Measurements from ENCODE around the gene GAB2. TPM values are rescaled to one million over a fixed set of nuclear protein-coding genes. Genes with fewer than 3 reads are reported as not detected.

Gene GAB2
- total RNA-seq, 1 donor from 2014 or later, result 10.9 TPM

DNA sequence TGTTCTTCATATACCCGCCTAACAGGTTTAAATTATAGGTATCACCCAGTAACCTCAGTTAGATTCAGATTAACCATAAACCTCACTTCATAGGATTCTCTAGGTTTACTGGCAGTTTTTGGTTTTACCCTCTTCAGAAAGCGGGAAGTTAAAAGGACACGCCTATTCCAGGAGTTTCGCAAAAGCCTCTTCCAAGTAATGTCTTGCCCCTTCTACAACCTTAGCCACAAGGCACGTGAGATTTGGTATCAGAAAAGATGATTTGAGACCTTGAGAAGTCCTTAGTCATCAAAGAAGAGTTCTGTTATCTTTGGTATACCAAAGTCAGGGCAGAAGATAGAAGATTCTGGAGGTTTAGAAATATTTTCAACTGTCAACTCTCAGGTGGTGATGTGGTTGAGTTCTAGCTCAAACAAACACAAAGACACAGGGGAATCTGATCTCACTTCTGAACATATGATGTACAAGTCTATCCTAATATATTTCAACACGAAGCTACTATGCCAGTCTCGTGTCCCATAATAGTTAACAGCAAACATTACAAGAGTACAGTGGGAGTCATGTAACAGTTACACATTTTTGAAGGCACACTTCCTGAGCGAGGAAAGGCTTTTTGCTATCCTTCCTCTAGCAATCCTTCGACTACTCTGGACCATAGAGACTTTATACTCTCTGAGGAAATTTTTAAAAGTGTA, 125.4 kb downstream of the GAB2 start:
- TF ChIP-seq CTCF (IDR thresholded peaks at IDR 0.05), result no peak

GRCh38 chr11:78291503-78292108, 126.0 kb downstream of the GAB2 start:
- Mint-ChIP-seq H3K9me3 (ENCODE audit: low read depth) (peaks cover 7% of the 10 kb centered on the region), H3K4me1 (ENCODE audit: low read depth) (peaks cover 8% of the 10 kb centered on the region), H3K27me3 (ENCODE audit: low read depth) (no peaks in the 10 kb centered on the region), H3K36me3 (ENCODE audit: low read depth) (peaks cover 6% of the 10 kb centered on the region), H3K4me3 (ENCODE audit: unreplicated experiment) (no peak overlapping the region), H3K27ac (ENCODE audit: unreplicated experiment) (no peak overlapping the region)
- no peak for DNase-seq (ENCODE audit: low spot score)
- TF ChIP-seq CTCF (IDR thresholded peaks at IDR 0.05), result no peak

More for the DNA sequence above, 125.4 kb downstream of the GAB2 start:
- no peaks in the 10 kb centered on the region for H3K27me3 Mint-ChIP-seq (ENCODE audit: low read depth)
- no peak overlapping the region for H3K27ac Mint-ChIP-seq (ENCODE audit: unreplicated experiment)
- H3K36me3 Mint-ChIP-seq (ENCODE audit: low read depth), result peaks cover 6% of the 10 kb centered on the region
- H3K4me1 Mint-ChIP-seq (ENCODE audit: low read depth), result peaks cover 9% of the 10 kb centered on the region
- H3K4me3 Mint-ChIP-seq (ENCODE audit: unreplicated experiment), result no peak overlapping the region
- peaks cover 7% of the 10 kb centered on the region for H3K9me3 Mint-ChIP-seq (ENCODE audit: low read depth)
- DNase-seq (ENCODE audit: low spot score), result no peak

DNA sequence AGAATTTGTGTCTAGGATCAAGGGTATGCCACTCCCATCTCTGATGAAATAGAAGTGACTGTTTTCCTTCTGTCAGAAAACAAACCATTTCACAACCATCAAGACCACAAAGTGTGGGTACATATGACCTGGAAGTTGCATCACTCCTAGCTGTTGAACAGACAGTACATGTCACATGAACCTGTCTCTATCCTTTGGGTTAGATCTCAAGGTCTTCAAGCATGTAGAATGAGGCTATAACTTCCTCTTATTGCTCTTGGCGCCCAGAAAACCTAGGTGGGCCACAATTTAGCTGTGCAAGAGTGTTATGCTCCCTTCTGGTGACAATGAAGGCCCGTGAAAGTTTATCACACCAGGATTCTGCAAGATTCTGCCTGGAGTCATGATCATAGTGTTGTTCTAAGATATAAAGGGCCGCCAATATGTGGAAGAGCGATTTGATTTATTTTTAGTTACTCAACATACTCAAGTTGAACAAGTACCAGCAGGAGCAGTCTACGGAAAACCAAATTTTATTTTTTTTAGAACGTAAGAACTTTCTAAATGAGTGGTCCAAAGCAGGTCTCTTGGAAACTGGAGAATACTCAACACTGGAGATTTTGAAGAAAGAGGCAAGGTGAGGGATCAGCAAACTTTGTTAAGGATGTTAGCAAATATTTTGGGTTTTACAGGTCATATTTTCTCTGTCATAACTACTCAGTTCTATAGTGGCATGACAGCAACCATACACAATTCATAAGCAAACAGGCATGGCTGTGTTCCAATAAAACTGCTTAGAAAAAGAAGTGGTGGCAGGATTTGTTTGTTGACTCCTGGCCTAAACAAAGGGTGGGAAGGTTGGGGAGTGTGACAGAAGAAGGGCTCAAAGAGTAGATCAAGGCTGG, 127.1 kb downstream of the GAB2 start:
- Mint-ChIP-seq H3K27ac (ENCODE audit: unreplicated experiment) (no peak overlapping the region), H3K4me1 (ENCODE audit: low read depth) (peaks cover 3% of the 10 kb centered on the region)
- no peak for TF ChIP-seq CTCF (IDR thresholded peaks at IDR 0.05)

GRCh38 chr11:78289552-78290292, 127.9 kb downstream of the GAB2 start:
- Mint-ChIP-seq H3K4me1 (ENCODE audit: low read depth) (no peaks in the 10 kb centered on the region), H3K4me3 (ENCODE audit: unreplicated experiment) (no peak overlapping the region), H3K27ac (ENCODE audit: unreplicated experiment) (no peak overlapping the region), H3K36me3 (ENCODE audit: low read depth) (peaks cover 4% of the 10 kb centered on the region), H3K27me3 (ENCODE audit: low read depth) (no peaks in the 10 kb centered on the region), H3K9me3 (ENCODE audit: low read depth) (peaks cover 7% of the 10 kb centered on the region)
- no peak for TF ChIP-seq CTCF (IDR thresholded peaks at IDR 0.05)
- no peak for DNase-seq (ENCODE audit: low spot score)

More for the DNA sequence above, 127.1 kb downstream of the GAB2 start:
- no peaks in the 10 kb centered on the region for H3K27me3 Mint-ChIP-seq (ENCODE audit: low read depth)
- peaks cover 7% of the 10 kb centered on the region for H3K9me3 Mint-ChIP-seq (ENCODE audit: low read depth)
- peaks cover 6% of the 10 kb centered on the region for H3K36me3 Mint-ChIP-seq (ENCODE audit: low read depth)
- DNase-seq (ENCODE audit: low spot score), result no peak
- H3K4me3 Mint-ChIP-seq (ENCODE audit: unreplicated experiment), result no peak overlapping the region

All from chondrocyte (in vitro differentiated cells).